Measurements from ENCODE around the gene SERPING1.

DNA sequence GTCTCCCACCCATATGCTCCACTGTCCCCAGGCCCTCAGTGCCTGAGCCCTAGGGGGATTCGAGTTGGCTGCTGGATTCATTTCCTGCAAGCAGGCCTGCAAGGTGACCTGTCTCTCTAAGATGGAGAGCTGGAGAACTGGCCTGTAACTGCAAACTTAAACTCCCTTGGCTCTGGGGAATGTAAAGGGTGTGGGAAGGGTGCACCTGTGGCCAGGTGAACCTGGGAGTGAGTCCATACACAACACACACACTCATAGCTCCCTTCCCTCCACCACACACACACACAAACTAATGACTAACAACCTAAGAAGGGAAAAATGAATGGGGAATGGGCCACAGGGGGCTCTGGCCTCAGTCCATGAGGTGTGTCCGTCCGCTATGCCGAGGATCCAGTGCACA lies 45.5 kb upstream of the SERPING1 start:
- TF ChIP-seq POLR2AphosphoS5 (IDR thresholded peaks at IDR 0.05; ENCODE audit: low read depth, low read length), result no peak
- TF ChIP-seq SIN3A (IDR thresholded peaks at IDR 0.05; ENCODE audit: borderline replicate concordance, insufficient read depth, low read length), result no peak
- TF ChIP-seq, protein P1, sequence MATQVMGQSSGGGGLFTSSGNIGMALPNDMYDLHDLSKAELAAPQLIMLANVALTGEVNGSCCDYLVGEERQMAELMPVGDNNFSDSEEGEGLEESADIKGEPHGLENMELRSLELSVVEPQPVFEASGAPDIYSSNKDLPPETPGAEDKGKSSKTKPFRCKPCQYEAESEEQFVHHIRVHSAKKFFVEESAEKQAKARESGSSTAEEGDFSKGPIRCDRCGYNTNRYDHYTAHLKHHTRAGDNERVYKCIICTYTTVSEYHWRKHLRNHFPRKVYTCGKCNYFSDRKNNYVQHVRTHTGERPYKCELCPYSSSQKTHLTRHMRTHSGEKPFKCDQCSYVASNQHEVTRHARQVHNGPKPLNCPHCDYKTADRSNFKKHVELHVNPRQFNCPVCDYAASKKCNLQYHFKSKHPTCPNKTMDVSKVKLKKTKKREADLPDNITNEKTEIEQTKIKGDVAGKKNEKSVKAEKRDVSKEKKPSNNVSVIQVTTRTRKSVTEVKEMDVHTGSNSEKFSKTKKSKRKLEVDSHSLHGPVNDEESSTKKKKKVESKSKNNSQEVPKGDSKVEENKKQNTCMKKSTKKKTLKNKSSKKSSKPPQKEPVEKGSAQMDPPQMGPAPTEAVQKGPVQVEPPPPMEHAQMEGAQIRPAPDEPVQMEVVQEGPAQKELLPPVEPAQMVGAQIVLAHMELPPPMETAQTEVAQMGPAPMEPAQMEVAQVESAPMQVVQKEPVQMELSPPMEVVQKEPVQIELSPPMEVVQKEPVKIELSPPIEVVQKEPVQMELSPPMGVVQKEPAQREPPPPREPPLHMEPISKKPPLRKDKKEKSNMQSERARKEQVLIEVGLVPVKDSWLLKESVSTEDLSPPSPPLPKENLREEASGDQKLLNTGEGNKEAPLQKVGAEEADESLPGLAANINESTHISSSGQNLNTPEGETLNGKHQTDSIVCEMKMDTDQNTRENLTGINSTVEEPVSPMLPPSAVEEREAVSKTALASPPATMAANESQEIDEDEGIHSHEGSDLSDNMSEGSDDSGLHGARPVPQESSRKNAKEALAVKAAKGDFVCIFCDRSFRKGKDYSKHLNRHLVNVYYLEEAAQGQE (IDR thresholded peaks at IDR 0.05; ENCODE audit: insufficient read depth in 1 of 2, low read depth in 2 of 2, low read length in 2 of 2), result no peak

Measured in PFSK-1 (cell line).